ENCODE results near the gene ITSN2. TPM values are rescaled to one million over a fixed set of nuclear protein-coding genes. Genes with fewer than 3 reads are reported as not detected.

ITSN2 gene
- polyA plus RNA-seq, 1 experiment, result 27.3 TPM

DNA sequence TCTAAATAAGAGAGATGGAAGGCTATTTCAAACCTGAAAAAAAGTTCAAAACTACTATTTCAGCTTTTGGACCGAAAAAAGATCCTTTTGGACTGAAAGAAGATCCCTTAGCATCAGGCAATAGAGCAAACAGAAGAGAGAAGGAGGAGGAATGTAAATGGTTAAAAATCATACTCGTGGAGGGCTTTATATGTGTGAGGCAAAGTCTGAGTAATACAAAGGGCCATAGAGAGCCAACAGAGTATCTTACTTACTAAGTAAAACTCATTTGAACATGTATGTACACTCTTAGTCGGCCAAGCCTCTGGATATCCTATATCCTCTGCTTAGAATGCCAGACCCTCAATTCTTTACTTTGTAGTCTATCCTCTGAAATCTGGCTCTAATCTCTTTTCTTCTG, 55.7 kb downstream of the ITSN2 start:
- H3K27me3 ChIP-seq (ENCODE audit: control insufficient read depth, insufficient read depth, low read length), result no peaks in the 10 kb centered on the region
- TF ChIP-seq, protein P1, sequence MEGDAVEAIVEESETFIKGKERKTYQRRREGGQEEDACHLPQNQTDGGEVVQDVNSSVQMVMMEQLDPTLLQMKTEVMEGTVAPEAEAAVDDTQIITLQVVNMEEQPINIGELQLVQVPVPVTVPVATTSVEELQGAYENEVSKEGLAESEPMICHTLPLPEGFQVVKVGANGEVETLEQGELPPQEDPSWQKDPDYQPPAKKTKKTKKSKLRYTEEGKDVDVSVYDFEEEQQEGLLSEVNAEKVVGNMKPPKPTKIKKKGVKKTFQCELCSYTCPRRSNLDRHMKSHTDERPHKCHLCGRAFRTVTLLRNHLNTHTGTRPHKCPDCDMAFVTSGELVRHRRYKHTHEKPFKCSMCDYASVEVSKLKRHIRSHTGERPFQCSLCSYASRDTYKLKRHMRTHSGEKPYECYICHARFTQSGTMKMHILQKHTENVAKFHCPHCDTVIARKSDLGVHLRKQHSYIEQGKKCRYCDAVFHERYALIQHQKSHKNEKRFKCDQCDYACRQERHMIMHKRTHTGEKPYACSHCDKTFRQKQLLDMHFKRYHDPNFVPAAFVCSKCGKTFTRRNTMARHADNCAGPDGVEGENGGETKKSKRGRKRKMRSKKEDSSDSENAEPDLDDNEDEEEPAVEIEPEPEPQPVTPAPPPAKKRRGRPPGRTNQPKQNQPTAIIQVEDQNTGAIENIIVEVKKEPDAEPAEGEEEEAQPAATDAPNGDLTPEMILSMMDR (IDR thresholded peaks at IDR 0.05; ENCODE audit: low read depth, low read length), result no peak
- CTCF ChIA-PET, result no interaction called here
- H3K9me3 ChIP-seq (ENCODE audit: control insufficient read depth, insufficient read depth, low read length), result no peaks in the 10 kb centered on the region
- no peak for DNase-seq (ENCODE audit: low read depth, low spot score)
- no peak overlapping the region for H3K4me3 ChIP-seq (ENCODE audit: low read depth, low read length)
- H3K27ac ChIP-seq (ENCODE audit: low read depth, low read length), result no peak overlapping the region
- POLR2A ChIA-PET, result interaction anchor here (0.6 kb wide), 1 partner anchor 535 kb away, joined by 3 read pairs; no protein-coding TSS in a partner anchor

DNA sequence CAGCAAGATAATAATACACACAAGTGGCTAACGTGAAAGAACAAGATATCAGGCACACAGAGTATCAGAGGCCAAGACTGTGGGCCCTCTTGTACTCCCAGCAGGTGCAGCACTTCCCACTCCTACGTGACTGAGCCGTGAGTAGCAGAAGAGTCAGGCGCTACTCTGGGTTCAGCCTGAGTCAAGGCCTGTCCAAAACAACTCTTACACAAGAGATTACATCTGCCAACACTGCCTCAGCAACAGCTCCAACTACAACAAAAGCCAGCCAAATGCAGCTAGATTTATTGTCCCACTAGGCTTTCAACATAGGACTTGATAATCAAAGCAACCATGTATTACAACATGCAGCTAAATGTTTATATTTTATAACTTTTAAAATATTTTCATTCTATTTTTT, 56.2 kb downstream of the ITSN2 start:
- TF ChIP-seq, protein P1 (IDR thresholded peaks at IDR 0.05; ENCODE audit: low read depth, low read length), result no peak
- H3K4me3 ChIP-seq (ENCODE audit: low read depth, low read length), result no peak overlapping the region
- ChIA-PET POLR2A (interaction anchor here (0.6 kb wide), 1 partner anchor 535 kb away, joined by 3 read pairs; no protein-coding TSS in a partner anchor), CTCF (interaction anchor here (0.6 kb wide), 1 partner anchor 1058 kb away, joined by 3 read pairs; no protein-coding TSS in a partner anchor)
- no peaks in the 10 kb centered on the region for H3K27me3 ChIP-seq (ENCODE audit: control insufficient read depth, insufficient read depth, low read length)
- H3K27ac ChIP-seq (ENCODE audit: low read depth, low read length), result no peak overlapping the region
- no peaks in the 10 kb centered on the region for H3K9me3 ChIP-seq (ENCODE audit: control insufficient read depth, insufficient read depth, low read length)
- DNase-seq (ENCODE audit: low read depth, low spot score), result peak; percentile 82

DNA sequence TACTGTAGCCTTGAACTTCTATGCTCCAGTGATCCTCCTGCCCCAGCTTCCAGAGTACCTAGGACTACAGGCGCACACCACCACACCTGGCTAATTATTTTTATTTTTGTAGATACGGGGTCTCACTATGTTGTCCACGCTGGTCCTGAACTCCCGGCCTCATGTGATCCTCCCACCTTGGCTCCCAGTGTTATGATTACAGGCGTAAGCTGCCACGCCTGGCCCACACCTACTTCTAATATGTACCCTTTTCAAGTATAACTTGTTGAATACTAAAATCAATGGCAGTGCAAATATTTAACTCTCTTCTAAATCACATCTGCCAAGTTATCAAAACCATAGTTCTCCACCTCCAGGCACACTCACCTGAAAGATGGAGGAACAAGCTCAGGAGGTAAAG, 58.7 kb downstream of the ITSN2 start:
- ChIA-PET POLR2A (no interaction called here), CTCF (no interaction called here)
- TF ChIP-seq, protein P1 (IDR thresholded peaks at IDR 0.05; ENCODE audit: low read depth, low read length), result no peak
- Histone ChIP-seq H3K27me3 (ENCODE audit: control insufficient read depth, insufficient read depth, low read length) (no peaks in the 10 kb centered on the region), H3K4me3 (ENCODE audit: low read depth, low read length) (no peak overlapping the region), H3K27ac (ENCODE audit: low read depth, low read length) (no peak overlapping the region), H3K9me3 (ENCODE audit: control insufficient read depth, insufficient read depth, low read length) (no peaks in the 10 kb centered on the region)
- no peak for DNase-seq (ENCODE audit: low read depth, low spot score)

DNA sequence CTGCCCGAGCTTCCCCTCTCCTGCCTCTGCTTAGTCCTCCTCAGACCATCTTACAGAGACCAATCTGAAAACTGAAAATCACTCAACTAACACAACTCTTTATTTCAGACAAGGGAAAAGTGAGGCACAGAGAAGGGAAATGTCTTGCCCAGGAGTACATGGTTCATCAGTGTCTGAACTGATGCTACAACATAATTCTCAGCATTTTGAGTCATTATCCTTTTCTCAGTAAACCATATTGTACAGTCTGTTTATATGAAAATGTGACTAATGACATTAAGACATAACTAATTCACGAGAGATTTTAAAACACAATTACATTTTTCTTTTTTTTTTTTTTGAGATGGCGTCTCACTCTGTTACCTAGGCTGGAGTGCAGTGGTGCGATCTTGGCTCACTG, 62.7 kb downstream of the ITSN2 start:
- Histone ChIP-seq H3K27ac (ENCODE audit: low read depth, low read length) (no peak overlapping the region), H3K9me3 (ENCODE audit: control insufficient read depth, insufficient read depth, low read length) (peaks cover 4% of the 10 kb centered on the region), H3K27me3 (ENCODE audit: control insufficient read depth, insufficient read depth, low read length) (no peaks in the 10 kb centered on the region), H3K4me3 (ENCODE audit: low read depth, low read length) (no peak overlapping the region)
- no peak for DNase-seq (ENCODE audit: low read depth, low spot score)
- POLR2A ChIA-PET, result no interaction called here
- TF ChIP-seq, protein P1 (IDR thresholded peaks at IDR 0.05; ENCODE audit: low read depth, low read length), result no peak
- CTCF ChIA-PET, result no interaction called here

DNA sequence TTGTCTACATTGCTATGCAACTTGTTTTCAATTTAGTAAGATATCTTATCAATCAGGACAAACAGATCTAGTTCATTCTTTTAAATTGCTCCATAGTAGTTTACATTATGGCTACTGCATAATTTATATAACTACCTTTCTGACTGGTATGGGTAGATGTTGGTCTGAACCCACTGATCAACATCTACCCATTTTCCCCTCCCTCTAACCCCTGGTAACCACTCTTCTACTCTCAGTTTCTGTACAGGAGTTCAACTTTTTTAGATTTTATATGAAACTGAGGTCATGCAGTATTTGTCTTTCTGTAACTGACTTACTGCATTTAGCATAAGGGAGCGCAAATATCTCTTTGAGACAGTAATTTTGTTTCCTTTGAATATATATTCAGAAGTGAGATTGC, 73.2 kb downstream of the ITSN2 start:
- no peaks in the 10 kb centered on the region for H3K27me3 ChIP-seq (ENCODE audit: control insufficient read depth, insufficient read depth, low read length)
- H3K4me3 ChIP-seq (ENCODE audit: low read depth, low read length), result no peak overlapping the region
- TF ChIP-seq, protein P1 (IDR thresholded peaks at IDR 0.05; ENCODE audit: low read depth, low read length), result no peak
- no peak overlapping the region for H3K27ac ChIP-seq (ENCODE audit: low read depth, low read length)
- ChIA-PET CTCF (no interaction called here), POLR2A (no interaction called here)
- no peak for DNase-seq (ENCODE audit: low read depth, low spot score)
- H3K9me3 ChIP-seq (ENCODE audit: control insufficient read depth, insufficient read depth, low read length), result no peaks in the 10 kb centered on the region
